HepG2 (cell line): ENCODE measurements around the gene SENP5. TPM values are rescaled to one million over a fixed set of nuclear protein-coding genes. Genes with fewer than 3 reads are reported as not detected.

Source experiments
- ATAC-seq: fragments of 200-7000 bp; cut with Tn5 transposase; 3 replicates; pipeline ENCODE4 v1.9.1; 2020; ENCODE audit warnings: mild to moderate bottlenecking, moderate library complexity
- BruUV-seq: library from RNA; stranded (reverse); fragments of 400-500 nt; replicated peaks from 2 replicates; lab custom pipeline; 2021; lab: Mats Ljungman, UMichigan
- CTCF ChIA-PET: fragments of 300-600 bp; formaldehyde crosslinking; extraction: SDS; loops from one replicate; lab custom pipeline; 2021; ENCODE audit warnings: low total read pairs, inconsistent platforms, low intra/inter-chr PET ratio; lab: Yijun Ruan, JAX
- POLR2A ChIA-PET: fragments of 350-600 bp; sonication (Branson Sonifier 250); formaldehyde crosslinking; loops from one replicate; lab custom pipeline; 2020; ENCODE audit warnings: antibody characterized with exemption, inconsistent platforms; lab: Yijun Ruan, JAX
- DNase-seq: peaks from one replicate; pipeline ENCODE4 v3.0.0-alpha.2; 2015; ENCODE audit warnings: low spot score
- FAIRE-seq: peaks from 3 replicates; lab custom pipeline; 2011; peaks lifted over from hg19 to GRCh38; lab: Jason Lieb, UNC
- H2AFZ ChIP-seq: one replicate; pipeline ENCODE4 v1.6.1; 2011; ENCODE audit warnings: low read length, inconsistent platforms
- H3K27ac ChIP-seq: fragments of 300-600 bp; 3 replicates; pipeline ENCODE4 v1.8.0; 2011; ENCODE audit warnings: mixed run types, mild to moderate bottlenecking, mixed read lengths, low read length, inconsistent platforms; ENCODE audit not compliant: insufficient read depth; ENCODE audit errors: extremely low read length
- H3K27me3 ChIP-seq, 2 experiments: fragments of 200-600 bp in 1 of 2; 2 replicates in 1 of 2; 3 replicates in 1 of 2; pipeline versions ENCODE4 v1.6.0 to v1.8.0; 2011; ENCODE audit warnings: low read length in 2 of 2, mild to moderate bottlenecking in 2 of 2, moderate library complexity in 2 of 2, inconsistent platforms in 1 of 2; ENCODE audit not compliant: insufficient read depth in 2 of 2, control insufficient read depth in 1 of 2
- H3K36me3 ChIP-seq, 2 experiments: fragments of 200-600 bp in 1 of 2; replicated peaks in 1 of 2; 2 replicates in 1 of 2; 3 replicates in 1 of 2; pipeline versions ENCODE4 v1.5.1 to v1.8.0; 2011; ENCODE audit warnings: low read length in 2 of 2, inconsistent platforms in 1 of 2; ENCODE audit not compliant: insufficient read depth in 2 of 2, control insufficient read depth in 1 of 2
- H3K4me1 ChIP-seq: 2 replicates; pipeline ENCODE4 v1.5.1; 2012; ENCODE audit warnings: low read length, inconsistent platforms; ENCODE audit not compliant: insufficient read depth
- H3K4me2 ChIP-seq: 2 replicates; pipeline ENCODE4 v1.6.0; 2011; ENCODE audit warnings: low read depth, low read length, inconsistent platforms
- H3K4me3 ChIP-seq, 3 experiments: fragments of 200-600 bp in 1 of 3; sonication (generic), shearing (Covaris generic) in 1 of 3; replicated peaks in 1 of 3; 2 replicates each; pipeline ENCODE4 v1.5.1; 2011 to 2016; ENCODE audit warnings: low read length in 3 of 3, inconsistent platforms in 2 of 3, low read depth in 2 of 3, mild to moderate bottlenecking in 2 of 3, control low read depth in 1 of 3, mixed read lengths in 1 of 3; ENCODE audit not compliant: insufficient read depth in 1 of 3
- H3K79me2 ChIP-seq: one replicate; pipeline ENCODE4 v1.6.1; 2011; ENCODE audit warnings: low read length, inconsistent platforms; ENCODE audit not compliant: insufficient read depth
- H3K9ac ChIP-seq: 2 replicates; pipeline ENCODE4 v1.6.0; 2011; ENCODE audit warnings: mild to moderate bottlenecking, low read depth, low read length, inconsistent platforms; ENCODE audit not compliant: insufficient read depth
- H3K9me3 ChIP-seq: 2 replicates; pipeline ENCODE4 v1.5.1; 2012; ENCODE audit warnings: mild to moderate bottlenecking, low read length
- H4K20me1 ChIP-seq: 2 replicates; pipeline ENCODE4 v1.6.0; 2011; ENCODE audit warnings: inconsistent platforms, mild to moderate bottlenecking, low read length, moderate library complexity; ENCODE audit not compliant: insufficient read depth
- AKAP8 ChIP-seq: sonication (generic); formaldehyde crosslinking; IDR thresholded peaks from 2 replicates; pipeline ENCODE4 v1.5.1; 2020; ENCODE audit warnings: mild to moderate bottlenecking, missing genetic modification reagents
- ARID3A ChIP-seq: IDR thresholded peaks from 2 replicates; pipeline ENCODE4 v1.6.1; 2012; ENCODE audit warnings: low read depth, low read length, improper control_type of control experiment
- ARNTL ChIP-seq: sonication (generic); formaldehyde crosslinking; IDR thresholded peaks from 2 replicates; pipeline ENCODE4 v1.4.0; 2020; ENCODE audit warnings: mild to moderate bottlenecking, missing genetic modification reagents
- ATRX ChIP-seq: sonication (generic); formaldehyde crosslinking; IDR thresholded peaks from 2 replicates; pipeline ENCODE4 v1.4.0; 2020; ENCODE audit warnings: missing genetic modification reagents, borderline replicate concordance
- CREM ChIP-seq, 2 experiments: sonication (generic) in 1 of 2; formaldehyde crosslinking in 1 of 2; IDR thresholded peaks; 2 replicates each; pipeline versions ENCODE4 v1.4.0 to v1.6.1; 2016 to 2020; ENCODE audit warnings: antibody characterized with exemption in 1 of 2, mild to moderate bottlenecking in 1 of 2, missing genetic modification reagents in 1 of 2
- ESRRA ChIP-seq: sonication (generic); formaldehyde crosslinking; IDR thresholded peaks from 2 replicates; pipeline ENCODE4 v1.5.1; 2020; ENCODE audit warnings: mild to moderate bottlenecking, low read depth, missing genetic modification reagents
- FOSL2 ChIP-seq: sonication (generic); formaldehyde crosslinking; IDR thresholded peaks from 2 replicates; pipeline ENCODE4 v1.4.0; 2020; ENCODE audit warnings: missing genetic modification reagents
- FOXP4 ChIP-seq: sonication (generic); formaldehyde crosslinking; IDR thresholded peaks from 2 replicates; pipeline ENCODE4 v1.4.0; 2020; ENCODE audit warnings: missing genetic modification reagents
- GTF3A ChIP-seq: sonication (generic); formaldehyde crosslinking; conservative IDR thresholded peaks from 2 replicates; pipeline ENCODE4 v1.4.0; 2020; ENCODE audit warnings: mild to moderate bottlenecking, missing genetic modification reagents
- MATR3 ChIP-seq: sonication (generic); formaldehyde crosslinking; IDR thresholded peaks from 2 replicates; pipeline ENCODE4 v1.4.0; 2020; ENCODE audit warnings: missing genetic modification reagents
- PCBP1 ChIP-seq: fragments of 200-400 bp; formaldehyde crosslinking; IDR thresholded peaks from 2 replicates; pipeline ENCODE4 v1.6.1; 2017; ENCODE audit warnings: mild to moderate bottlenecking, low read depth, low read length, borderline replicate concordance
- POLR2G ChIP-seq: fragments of 200-400 bp; formaldehyde crosslinking; IDR thresholded peaks from 2 replicates; pipeline ENCODE4 v1.6.1; 2018; ENCODE audit warnings: mild to moderate bottlenecking, low read depth, low read length, moderate library complexity
- SMARCE1 ChIP-seq: fragments of 450-650 bp; IDR thresholded peaks from 2 replicates; pipeline ENCODE4 v1.6.1; 2017; ENCODE audit warnings: borderline replicate concordance
- ZFP36L1 ChIP-seq: sonication (generic); formaldehyde crosslinking; IDR thresholded peaks from 2 replicates; pipeline ENCODE4 v1.8.0; 2022; ENCODE audit warnings: mild to moderate bottlenecking, missing genetic modification reagents, moderate library complexity
- ZNF136 ChIP-seq: sonication (generic); formaldehyde crosslinking; IDR thresholded peaks from 2 replicates; pipeline ENCODE4 v1.8.1; 2022; ENCODE audit warnings: low read depth, mild to moderate bottlenecking, moderate library complexity, missing genetic modification reagents
- ZNF280B ChIP-seq: sonication (generic); formaldehyde crosslinking; IDR thresholded peaks from 2 replicates; pipeline ENCODE4 v1.5.0; 2020; ENCODE audit warnings: missing genetic modification reagents, mild to moderate bottlenecking, borderline replicate concordance
- ZNF431 ChIP-seq: sonication (generic); formaldehyde crosslinking; IDR thresholded peaks from 2 replicates; pipeline ENCODE4 v1.9.0; 2022; ENCODE audit warnings: missing genetic modification reagents, low read depth, mild to moderate bottlenecking, borderline replicate concordance
- ZNF556 ChIP-seq: sonication (generic); formaldehyde crosslinking; IDR thresholded peaks from 2 replicates; pipeline ENCODE4 v1.4.0; 2020; ENCODE audit warnings: mild to moderate bottlenecking, missing genetic modification reagents, borderline replicate concordance
- WGBS: methylation state at CpG from one replicate; pipeline ENCODE4 v1.1.6; 2017; ENCODE audit warnings: low lambda C conversion rate; 5-methylcytosine and 5-hydroxymethylcytosine counted together
- in situ Hi-C: cut with HindIII; loops from 2 replicates; pipeline ENCODE4 v1.10.0; 2017; ENCODE audit warnings: low pct_unique_long_range_greater_than_20kb; ENCODE audit not compliant: extremely low pct_ligation_motif_present
- intact Hi-C: fragments of 100-400 bp; cut with micrococcal nuclease; formaldehyde crosslinking; loops from one replicate; pipeline ENCODE4 v1.10.0; 2022; ENCODE audit not compliant: unreplicated experiment
- polyA plus RNA-seq, 8 experiments: library from polyadenylated mRNA; depleted of rRNA in 3 of 8; stranded (reverse) in 7 of 8; unstranded in 1 of 8; fragments of >200 nt; fragmentation: Illumina TruSeq in 4 of 8; extraction: Trizol in 4 of 8; gene quantifications; 2 replicates each; pipeline versions ENCODE4 v1.2.1 to v1.2.3, GENCODE V29; 2011 to 2016; ENCODE audit warnings: low read depth in 4 of 8, missing spikeins in 1 of 8, mixed read lengths in 1 of 8; ENCODE audit not compliant: insufficient read depth in 1 of 8
- total RNA-seq, 5 experiments: library from RNA; depleted of rRNA; stranded (reverse); fragments of >200 nt; fragmentation: Illumina TruSeq; extraction: Trizol; gene quantifications; 2 replicates each; pipeline ENCODE4 v1.2.3, GENCODE V29; 2016; ENCODE audit warnings: low read depth in 1 of 5

Gene SENP5
- total and polyA plus RNA-seq, 2 of the 13 experiments (the other 11 are each of a cell fraction or from before 2014, with no cell fraction given), result 17.6 to 30.9 TPM

- Histone ChIP-seq H3K4me3 (peak overlapping the region in 1 of 3 experiments; percentile 78; a peak in 2 of 6 replicates), H4K20me1 (no peaks in the 10 kb centered on the region), H3K4me2 (peak overlapping the region; percentile 85), H3K4me1 (peaks cover 84% of the 10 kb centered on the region), H3K36me3 (peaks cover 6 to 25% of the 10 kb centered on the region in 2 experiments), H3K27me3 (no peaks in the 10 kb centered on the region), H3K9me3 (no peaks in the 10 kb centered on the region), H3K79me2 (peaks cover 43% of the 10 kb centered on the region), H3K9ac (peak overlapping the region; percentile 32; the same call in 1 of the 2 replicates), H3K27ac (peak overlapping the region; percentile 63), H2AFZ (no peak overlapping the region)
- intact Hi-C loops, result no loop called here
- no TSS peak for BruUV-seq
- CTCF ChIA-PET, result no interaction called here
- POLR2A ChIA-PET, result no interaction called here
- WGBS, result 93% methylated on average over 32 of the region's 47 CpGs
- FAIRE-seq, result no peak
- ATAC-seq, result no peak
- in situ Hi-C loops, result no loop called here
- no peak for DNase-seq
- no peak for TF ChIP-seq GTF3A (CRISPR knock-in tag)
- TF ChIP-seq FOSL2 (CRISPR knock-in tag), result no peak
- no peak for TF ChIP-seq ZNF280B (CRISPR knock-in tag)
- TF ChIP-seq ARNTL (CRISPR knock-in tag), result no peak
- no peak for TF ChIP-seq SMARCE1
- no peak for TF ChIP-seq ZNF431 (CRISPR knock-in tag)
- no peak for TF ChIP-seq ATRX
- TF ChIP-seq CREM (IDR thresholded peaks at IDR 0.05), result no peak
- TF ChIP-seq CREM (CRISPR knock-in tag; IDR thresholded peaks at IDR 0.05), result no peak
- TF ChIP-seq FOXP4, result no peak
- 0 out of 2 replicates have a peak, but pooled peaks have one; percentile 27 for TF ChIP-seq ZNF136 (CRISPR knock-in tag)
- TF ChIP-seq ARID3A, result no peak
- TF ChIP-seq AKAP8 (CRISPR knock-in tag), result peak; percentile 59; the same call in 1 of the 2 replicates
- 0 out of 2 replicates have a peak, but pooled peaks have one; percentile 46 for TF ChIP-seq ESRRA (CRISPR knock-in tag)
- 0 out of 2 replicates have a peak, but pooled peaks have one; percentile 16 for TF ChIP-seq POLR2G
- TF ChIP-seq MATR3 (CRISPR knock-in tag), result no peak
- TF ChIP-seq ZFP36L1, result no peak
- TF ChIP-seq ZNF556 (CRISPR knock-in tag), result no peak
- TF ChIP-seq PCBP1, result peak; percentile 52; the same call in 1 of the 2 replicates
Observed at GRCh38 chr3:196966526-196967401, 99.0 kb downstream of the SENP5 start.
